ENCODE data around the gene TEX101.

GRCh38 chr19:43439709-43440063 is 25.0 kb downstream of the TEX101 start:
- TF ChIP-seq CTCF (IDR thresholded peaks at IDR 0.05): no peak
- no peak for TF ChIP-seq POLR2A (IDR thresholded peaks at IDR 0.05)
- no peak for TF ChIP-seq POLR2AphosphoS5 (IDR thresholded peaks at IDR 0.05)
- TF ChIP-seq EP300 (IDR thresholded peaks at IDR 0.05): no peak
